Mononuclear cell (primary cell): ENCODE data around the gene PPP1R26. TPM values are rescaled to one million over a fixed set of nuclear protein-coding genes. Genes with fewer than 3 reads are reported as not detected.

Experiments used
- H3K27me3 ChIP-seq: 2 replicates; pipeline ENCODE4 v1.6.0; 2011; ENCODE audit warnings: low read length, control low read depth; ENCODE audit not compliant: insufficient read depth
- H3K4me1 ChIP-seq: 2 replicates; pipeline ENCODE4 v1.5.1; 2011; ENCODE audit warnings: mild to moderate bottlenecking, low read length, control low read depth; ENCODE audit not compliant: insufficient read depth
- H3K4me3 ChIP-seq: 2 replicates; pipeline ENCODE4 v1.5.1; 2011; ENCODE audit warnings: mild to moderate bottlenecking, low read length, moderate library complexity
- H3K9me3 ChIP-seq: 2 replicates; pipeline ENCODE4 v1.5.1; 2011; ENCODE audit warnings: low read depth, mild to moderate bottlenecking, control low read depth, low read length
- total RNA-seq: library from RNA; depleted of rRNA; stranded (reverse); fragments of >200 nt; gene quantifications from one replicate; pipeline ENCODE4 v1.2.3, GENCODE V29; 2012

PPP1R26 gene
- total RNA-seq, 1 donor = 1.5 TPM

- H3K4me1 ChIP-seq = no peaks in the 10 kb centered on the region
- no peak overlapping the region for H3K4me3 ChIP-seq
- H3K27me3 ChIP-seq = no peaks in the 10 kb centered on the region
- H3K9me3 ChIP-seq = no peaks in the 10 kb centered on the region
These were observed 36.7 kb downstream of the PPP1R26 start for GRCh38 chr9:135516132-135516860.

- H3K27me3 ChIP-seq = no peaks in the 10 kb centered on the region
- no peak overlapping the region for H3K4me3 ChIP-seq
- no peaks in the 10 kb centered on the region for H3K9me3 ChIP-seq
- no peaks in the 10 kb centered on the region for H3K4me1 ChIP-seq
These were observed 37.8 kb downstream of the PPP1R26 start for GRCh38 chr9:135517407-135517822.

GRCh38 chr9:135519179-135519971 lies 39.8 kb downstream of the PPP1R26 start:
- no peaks in the 10 kb centered on the region for H3K27me3 ChIP-seq
- no peaks in the 10 kb centered on the region for H3K4me1 ChIP-seq
- H3K4me3 ChIP-seq = no peak overlapping the region
- H3K9me3 ChIP-seq = no peaks in the 10 kb centered on the region

- Histone ChIP-seq H3K27me3 (no peaks in the 10 kb centered on the region), H3K4me1 (no peaks in the 10 kb centered on the region), H3K4me3 (no peak within 1 kb of the TSS), H3K9me3 (no peaks in the 10 kb centered on the region)
These were observed 41.5 kb downstream of the PPP1R26 start, which contains the start of gene LCN1 for GRCh38 chr9:135520916-135521607. Gene LCN1 (plus strand): TSS chr9:135521440. CDS start chr9:135521498, 58 bp downstream.

- no peaks in the 10 kb centered on the region for H3K4me1 ChIP-seq
These were observed 42.1 kb downstream of the PPP1R26 start for GRCh38 chr9:135521608-135522095.

GRCh38 chr9:135522137-135522877 lies 42.7 kb downstream of the PPP1R26 start:
- no peaks in the 10 kb centered on the region for H3K4me1 ChIP-seq
- no peaks in the 10 kb centered on the region for H3K9me3 ChIP-seq

More at GRCh38 chr9:135521608-135522095, 42.1 kb downstream of the PPP1R26 start:
- H3K9me3 ChIP-seq = no peaks in the 10 kb centered on the region
- H3K27me3 ChIP-seq = no peaks in the 10 kb centered on the region
- no peak overlapping the region for H3K4me3 ChIP-seq

GRCh38 chr9:135522931-135523330 lies 43.3 kb downstream of the PPP1R26 start:
- Histone ChIP-seq H3K27me3 (no peaks in the 10 kb centered on the region), H3K4me3 (no peak overlapping the region), H3K9me3 (no peaks in the 10 kb centered on the region), H3K4me1 (no peaks in the 10 kb centered on the region)

More at GRCh38 chr9:135522137-135522877, 42.7 kb downstream of the PPP1R26 start:
- Histone ChIP-seq H3K4me3 (no peak overlapping the region), H3K27me3 (no peaks in the 10 kb centered on the region)

- Histone ChIP-seq H3K4me3 (no peak overlapping the region), H3K9me3 (no peaks in the 10 kb centered on the region), H3K27me3 (no peaks in the 10 kb centered on the region), H3K4me1 (no peaks in the 10 kb centered on the region)
These were observed 44.0 kb downstream of the PPP1R26 start for GRCh38 chr9:135523521-135524129.

GRCh38 chr9:135524130-135524861 lies 44.7 kb downstream of the PPP1R26 start:
- no peaks in the 10 kb centered on the region for H3K9me3 ChIP-seq

GRCh38 chr9:135525241-135526088 lies 45.9 kb downstream of the PPP1R26 start:
- no peaks in the 10 kb centered on the region for H3K9me3 ChIP-seq
- no peaks in the 10 kb centered on the region for H3K4me1 ChIP-seq
- H3K27me3 ChIP-seq = no peaks in the 10 kb centered on the region
- no peak overlapping the region for H3K4me3 ChIP-seq

More at GRCh38 chr9:135524130-135524861, 44.7 kb downstream of the PPP1R26 start:
- H3K4me1 ChIP-seq = no peaks in the 10 kb centered on the region
- H3K4me3 ChIP-seq = no peak overlapping the region
- no peaks in the 10 kb centered on the region for H3K27me3 ChIP-seq

- Histone ChIP-seq H3K27me3 (no peaks in the 10 kb centered on the region), H3K9me3 (no peaks in the 10 kb centered on the region), H3K4me1 (no peaks in the 10 kb centered on the region), H3K4me3 (no peak overlapping the region)
These were observed 46.6 kb downstream of the PPP1R26 start for GRCh38 chr9:135526089-135526729.

GRCh38 chr9:135526730-135527571 lies 47.4 kb downstream of the PPP1R26 start:
- Histone ChIP-seq H3K27me3 (no peaks in the 10 kb centered on the region), H3K4me1 (no peaks in the 10 kb centered on the region), H3K9me3 (no peaks in the 10 kb centered on the region), H3K4me3 (no peak overlapping the region)
